Prostate gland (tissue), 2 donors: ENCODE data around the gene ZNF735. TPM values are rescaled to one million over a fixed set of nuclear protein-coding genes. Genes with fewer than 3 reads are reported as not detected.
"Not testable (repeated sequence)": the region's sequence is repeated elsewhere in the genome, so short reads cannot be mapped to it uniquely, and the experiment has no call there.

Experiments
- DNase-seq: peaks from one replicate; pipeline ENCODE4 v3.0.0-alpha.2; 2019; ENCODE audit warnings: low spot score
- H3K27ac ChIP-seq, 2 donors: fragments of 200-600 bp; sonication (generic); 2 replicates each; pipeline ENCODE4 v1.5.1; 2017 to 2019
- H3K27me3 ChIP-seq: fragments of 200-600 bp; sonication (generic); replicated peaks from 2 replicates; pipeline ENCODE4 v1.5.1; 2019; ENCODE audit not compliant: insufficient read depth
- H3K36me3 ChIP-seq, 2 donors: fragments of 200-600 bp; sonication (generic); 1 replicate in 1 of 2; 2 replicates in 1 of 2; pipeline versions ENCODE4 v1.5.1 to v1.8.1; 2017 to 2019
- H3K4me1 ChIP-seq: fragments of 200-600 bp; sonication (generic); replicated peaks from 2 replicates; pipeline ENCODE4 v1.5.1; 2019
- H3K4me3 ChIP-seq, 2 donors: fragments of 200-600 bp; sonication (generic); 2 replicates each; pipeline ENCODE4 v1.5.1; 2017 to 2019
- H3K9me3 ChIP-seq: fragments of 200-600 bp; sonication (generic); 2 replicates; pipeline ENCODE4 v1.5.1; 2017
- CTCF ChIP-seq, 4 experiments: fragments of 200-600 bp in 2 of 4; fragments of 450-650 bp in 2 of 4; sonication (generic) in 2 of 4; IDR thresholded peaks; 1 replicate in 3 of 4; 2 replicates in 1 of 4; pipeline ENCODE4 v1.5.1; 2016 to 2019; ENCODE audit warnings: antibody characterized with exemption in 4 of 4, mild to moderate bottlenecking in 2 of 4, moderate library complexity in 2 of 4
- POLR2A ChIP-seq: fragments of 450-650 bp; IDR thresholded peaks from one replicate; pipeline ENCODE4 v1.6.1; 2016; ENCODE audit warnings: antibody characterized with exemption, mild to moderate bottlenecking
- POLR2AphosphoS5 ChIP-seq: sonication (generic); formaldehyde crosslinking; IDR thresholded peaks from one replicate; pipeline ENCODE4 v1.6.1; 2017; ENCODE audit warnings: antibody characterized with exemption
- WGBS: methylation state at CpG from one replicate; pipeline ENCODE4 v1.1.5; 2018; 5-methylcytosine and 5-hydroxymethylcytosine counted together
- intact Hi-C: fragments of 100-400 bp; cut with DNase I; formaldehyde crosslinking; loops from one replicate; pipeline ENCODE4 v1.14.2; 2022
- total RNA-seq, 2 donors: library from RNA; depleted of rRNA; stranded (reverse); fragments of >200 nt; gene quantifications; one replicate each; pipeline ENCODE4 v1.1.0, GENCODE V29; 2016

Gene ZNF735
- total RNA-seq, 2 donors from 2014 or later: not detected

DNA sequence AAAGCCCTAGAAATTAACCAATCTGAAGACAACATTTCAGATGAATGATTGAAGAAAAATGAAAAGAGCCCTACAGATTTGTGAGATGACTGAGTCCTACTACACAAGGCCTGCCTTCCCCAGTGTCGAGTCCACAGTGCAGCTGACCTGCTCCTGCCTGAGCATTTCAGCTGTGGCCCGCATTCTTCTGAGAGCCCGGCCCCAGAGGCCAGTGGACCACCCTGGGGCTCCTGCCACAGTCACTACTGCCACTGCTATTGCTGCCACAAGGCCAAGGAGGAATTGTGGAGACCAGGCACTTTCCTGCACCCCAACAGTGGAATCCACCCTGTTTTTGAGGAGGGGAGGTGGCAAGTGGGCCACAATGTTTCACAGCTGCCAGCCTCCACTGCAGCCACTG lies 19.6 kb upstream of the ZNF735 start:
- DNase-seq: no peak
- WGBS: 65% methylated on average over 3 of the region's 3 CpGs
- Histone ChIP-seq H3K4me3 (no peak overlapping the region), H3K36me3 (no peaks in the 10 kb centered on the region), H3K4me1 (no peaks in the 10 kb centered on the region), H3K27ac (no peak overlapping the region), H3K27me3 (no peaks in the 10 kb centered on the region), H3K9me3 (no peaks in the 10 kb centered on the region)
- TF ChIP-seq POLR2A: no peak
- no peak for TF ChIP-seq POLR2AphosphoS5
- TF ChIP-seq CTCF (IDR thresholded peaks at IDR 0.05): no peak
- intact Hi-C loops: no loop called here

- H3K27ac ChIP-seq: no peak overlapping the region
- H3K4me3 ChIP-seq: no peak overlapping the region
- intact Hi-C loops: no loop called here
- H3K4me1 ChIP-seq: no peaks in the 10 kb centered on the region
- 97% methylated on average over 24 of the region's 24 CpGs for WGBS
- DNase-seq: no peak
- H3K36me3 ChIP-seq: no peaks in the 10 kb centered on the region
- H3K27me3 ChIP-seq: no peaks in the 10 kb centered on the region
- no peaks in the 10 kb centered on the region for H3K9me3 ChIP-seq
- no peak for TF ChIP-seq POLR2A
- TF ChIP-seq POLR2AphosphoS5: no peak
- no peak for TF ChIP-seq CTCF (IDR thresholded peaks at IDR 0.05)
Measured at GRCh38 chr7:64192148-64192704, 14.8 kb upstream of the ZNF735 start.

GRCh38 chr7:64192775-64193174 lies 14.2 kb upstream of the ZNF735 start:
- no peaks in the 10 kb centered on the region for H3K27me3 ChIP-seq
- 76% methylated on average over 8 of the region's 8 CpGs for WGBS
- H3K9me3 ChIP-seq: no peaks in the 10 kb centered on the region
- no peaks in the 10 kb centered on the region for H3K36me3 ChIP-seq
- intact Hi-C loops: no loop called here
- H3K27ac ChIP-seq: no peak overlapping the region
- DNase-seq: no peak
- TF ChIP-seq CTCF (IDR thresholded peaks at IDR 0.05) (no peak), POLR2A (no peak), POLR2AphosphoS5 (no peak)
- H3K4me3 ChIP-seq: no peak overlapping the region
- no peaks in the 10 kb centered on the region for H3K4me1 ChIP-seq

DNA sequence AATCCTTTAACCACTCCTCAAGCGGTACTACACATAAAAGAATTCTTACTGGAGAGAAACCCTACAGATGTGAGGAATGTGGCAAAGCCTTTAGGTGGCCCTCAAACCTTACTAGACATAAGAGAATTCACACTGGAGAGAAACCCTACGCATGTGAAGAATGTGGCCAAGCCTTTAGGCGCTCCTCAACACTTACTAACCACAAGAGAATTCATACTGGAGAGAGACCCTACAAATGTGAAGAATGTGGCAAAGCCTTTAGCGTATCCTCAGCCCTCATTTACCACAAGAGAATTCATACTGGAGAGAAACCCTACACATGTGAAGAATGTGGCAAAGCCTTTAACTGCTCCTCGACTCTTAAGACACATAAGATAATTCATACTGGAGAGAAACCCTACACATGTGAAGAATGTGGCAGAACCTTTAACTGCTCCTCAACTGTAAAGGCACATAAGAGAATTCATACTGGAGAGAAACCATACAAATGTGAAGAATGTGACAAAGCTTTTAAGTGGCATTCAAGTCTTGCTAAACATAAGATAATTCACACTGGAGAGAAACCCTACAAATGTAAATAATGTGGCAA lies 12.8 kb downstream of the ZNF735 start:
- intact Hi-C loops, H3K9me3 ChIP-seq: not testable (repeated sequence)

GRCh38 chr7:64223366-64223765 lies 16.4 kb downstream of the ZNF735 start:
- TF ChIP-seq POLR2AphosphoS5: no peak
- TF ChIP-seq POLR2A: no peak
- no peak for TF ChIP-seq CTCF (IDR thresholded peaks at IDR 0.05)
- Histone ChIP-seq H3K4me3 (no peak overlapping the region), H3K9me3 (no peaks in the 10 kb centered on the region), H3K36me3 (no peaks in the 10 kb centered on the region), H3K27ac (no peak overlapping the region), H3K27me3 (no peaks in the 10 kb centered on the region), H3K4me1 (no peaks in the 10 kb centered on the region)
- intact Hi-C loops: no loop called here
- DNase-seq: no peak
- WGBS: 39% methylated on average over 2 of the region's 2 CpGs

More for the DNA sequence above, 12.8 kb downstream of the ZNF735 start:
- DNase-seq, H3K27ac ChIP-seq, H3K27me3 ChIP-seq, H3K4me1 ChIP-seq, H3K4me3 ChIP-seq, H3K36me3 ChIP-seq: not testable (repeated sequence)
- 80% methylated on average over 5 of the region's 5 CpGs for WGBS

GRCh38 chr7:64228174-64228573 lies 21.2 kb downstream of the ZNF735 start, which contains the start of gene ZNF679:
ZNF679 (plus strand) TSS chr7:64228474; CDS start chr7:64249118, 20,644 bp downstream.
- WGBS: 94% methylated on average over 1 of the region's 1 CpG
- not testable (repeated sequence) for H3K27ac ChIP-seq

More at GRCh38 chr7:64228174-64228573, 21.2 kb downstream of the ZNF735 start, which contains the start of gene ZNF679:
- H3K9me3 ChIP-seq, DNase-seq, H3K36me3 ChIP-seq, intact Hi-C loops, H3K4me3 ChIP-seq, H3K4me1 ChIP-seq, H3K27me3 ChIP-seq: not testable (repeated sequence)
